ENCODE data around the gene CMTM8. TPM values are rescaled to one million over a fixed set of nuclear protein-coding genes. Genes with fewer than 3 reads are reported as not detected.

The CMTM8 gene
- total and polyA plus RNA-seq, 2 donors (not counting 1 experiment from before 2014, with no cell fraction given) = under 0.01 to 0.50 TPM

- Histone ChIP-seq H3K4me2 (ENCODE audit: extremely low read depth, insufficient read depth, low read length) (no peak overlapping the region), H4K20me1 (ENCODE audit: control insufficient read depth, extremely low read depth, insufficient read depth, low read length) (no peaks in the 10 kb centered on the region), H2AFZ (ENCODE audit: low read length) (no peak overlapping the region), H3K4me3 (replicated peaks in 1 of 4; ENCODE audit: control extremely low read depth in 1 of 4, insufficient read depth in 1 of 4, low read depth in 3 of 4, low read length in 4 of 4) (no peak overlapping the region), H3K79me2 (ENCODE audit: control insufficient read depth, insufficient read depth, low read length) (no peaks in the 10 kb centered on the region), H3K27ac (ENCODE audit: insufficient read depth, low read length) (no peak overlapping the region), H3K9me3 (ENCODE audit: control insufficient read depth, insufficient read depth, low read depth, low read length) (no peaks in the 10 kb centered on the region), H3K4me1 (ENCODE audit: control insufficient read depth, extremely low read depth, insufficient read depth, low read length) (no peaks in the 10 kb centered on the region), H3K36me3 (ENCODE audit: control insufficient read depth, insufficient read depth, low read length) (no peaks in the 10 kb centered on the region), H3K27me3 (ENCODE audit: control insufficient read depth, insufficient read depth, low read length) (peaks cover 5% of the 10 kb centered on the region), H3K9ac (ENCODE audit: insufficient read depth, low read length) (no peak overlapping the region)
- no peak for TF ChIP-seq CTCF (conservative IDR thresholded peaks at IDR 0.05 in 1 of 2, IDR thresholded peaks at IDR 0.05 in 1 of 2; ENCODE audit: low read depth in 1 of 2, low read length in 2 of 2)
- DNase-seq (ENCODE audit: low read depth in 2 of 2) = no peak
These were observed 45.4 kb upstream of the CMTM8 start for GRCh38 chr3:32193101-32193500.

- H3K4me1 ChIP-seq (ENCODE audit: control insufficient read depth, extremely low read depth, insufficient read depth, low read length) = no peaks in the 10 kb centered on the region
- H3K27me3 ChIP-seq (ENCODE audit: control insufficient read depth, insufficient read depth, low read length) = peaks cover 5% of the 10 kb centered on the region
- no peak overlapping the region for H2AFZ ChIP-seq (ENCODE audit: low read length)
- no peak for TF ChIP-seq EZH2 (IDR thresholded peaks at IDR 0.05; ENCODE audit: low read length, missing control alignments)
- TF ChIP-seq CTCF (conservative IDR thresholded peaks at IDR 0.05 in 1 of 2, IDR thresholded peaks at IDR 0.05 in 1 of 2; ENCODE audit: low read depth in 1 of 2, low read length in 2 of 2) = no peak
- no peaks in the 10 kb centered on the region for H3K79me2 ChIP-seq (ENCODE audit: control insufficient read depth, insufficient read depth, low read length)
- no peaks in the 10 kb centered on the region for H4K20me1 ChIP-seq (ENCODE audit: control insufficient read depth, extremely low read depth, insufficient read depth, low read length)
- no peaks in the 10 kb centered on the region for H3K36me3 ChIP-seq (ENCODE audit: control insufficient read depth, insufficient read depth, low read length)
- DNase-seq (ENCODE audit: low read depth in 2 of 2) = peak in 1 of 2 donors; percentile 11
- H3K27ac ChIP-seq (ENCODE audit: insufficient read depth, low read length) = no peak overlapping the region
- H3K4me3 ChIP-seq (replicated peaks in 1 of 4; ENCODE audit: control extremely low read depth in 1 of 4, insufficient read depth in 1 of 4, low read depth in 3 of 4, low read length in 4 of 4) = no peak overlapping the region
- H3K9ac ChIP-seq (ENCODE audit: insufficient read depth, low read length) = no peak overlapping the region
- H3K4me2 ChIP-seq (ENCODE audit: extremely low read depth, insufficient read depth, low read length) = no peak overlapping the region
- H3K9me3 ChIP-seq (ENCODE audit: control insufficient read depth, insufficient read depth, low read depth, low read length) = no peaks in the 10 kb centered on the region
These were observed 43.8 kb upstream of the CMTM8 start for GRCh38 chr3:32194653-32195052.

GRCh38 chr3:32195995-32196540 lies 42.4 kb upstream of the CMTM8 start:
- H3K27ac ChIP-seq (ENCODE audit: insufficient read depth, low read length) = no peak overlapping the region
- no peaks in the 10 kb centered on the region for H3K9me3 ChIP-seq (ENCODE audit: control insufficient read depth, insufficient read depth, low read depth, low read length)
- no peak overlapping the region for H3K9ac ChIP-seq (ENCODE audit: insufficient read depth, low read length)
- DNase-seq (ENCODE audit: low read depth in 2 of 2) = no peak
- H3K36me3 ChIP-seq (ENCODE audit: control insufficient read depth, insufficient read depth, low read length) = no peaks in the 10 kb centered on the region
- TF ChIP-seq CTCF (conservative IDR thresholded peaks at IDR 0.05 in 1 of 2, IDR thresholded peaks at IDR 0.05 in 1 of 2; ENCODE audit: low read depth in 1 of 2, low read length in 2 of 2) (no peak), EZH2 (IDR thresholded peaks at IDR 0.05; ENCODE audit: low read length, missing control alignments) (no peak)
- H4K20me1 ChIP-seq (ENCODE audit: control insufficient read depth, extremely low read depth, insufficient read depth, low read length) = no peaks in the 10 kb centered on the region
- H3K4me3 ChIP-seq (replicated peaks in 1 of 4; ENCODE audit: control extremely low read depth in 1 of 4, insufficient read depth in 1 of 4, low read depth in 3 of 4, low read length in 4 of 4) = no peak overlapping the region
- no peaks in the 10 kb centered on the region for H3K79me2 ChIP-seq (ENCODE audit: control insufficient read depth, insufficient read depth, low read length)
- H3K4me1 ChIP-seq (ENCODE audit: control insufficient read depth, extremely low read depth, insufficient read depth, low read length) = no peaks in the 10 kb centered on the region
- peaks cover 5% of the 10 kb centered on the region for H3K27me3 ChIP-seq (ENCODE audit: control insufficient read depth, insufficient read depth, low read length)
- no peak overlapping the region for H2AFZ ChIP-seq (ENCODE audit: low read length)
- H3K4me2 ChIP-seq (ENCODE audit: extremely low read depth, insufficient read depth, low read length) = no peak overlapping the region

Data from fibroblast of lung (primary cell).